ENCODE results near the gene AJUBA. TPM values are rescaled to one million over a fixed set of nuclear protein-coding genes. Genes with fewer than 3 reads are reported as not detected.

AJUBA gene
- total RNA-seq, 1 donor from 2014 or later: 7.2 TPM

DNA sequence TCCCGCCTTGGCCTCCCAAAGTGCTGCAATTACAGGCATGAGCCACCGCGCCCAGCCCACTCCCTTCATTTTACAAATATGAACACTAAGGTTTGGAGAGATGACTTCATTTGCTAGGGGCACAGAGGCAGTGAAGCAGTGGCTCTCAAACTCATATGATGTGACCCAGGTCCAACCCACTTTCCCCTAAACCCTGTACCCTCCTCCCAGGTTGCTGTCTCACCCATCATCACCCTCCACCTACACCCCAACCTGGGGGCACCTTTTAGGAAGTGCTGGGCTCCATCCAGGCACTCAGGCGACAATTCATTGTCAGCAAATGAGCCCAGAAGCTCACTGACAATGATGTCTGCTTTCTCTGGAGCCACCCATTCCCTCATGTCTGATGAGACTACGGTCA lies 58.6 kb downstream of the AJUBA start:
- no peaks in the 10 kb centered on the region for H3K9me3 Mint-ChIP-seq (ENCODE audit: unreplicated experiment)
- TF ChIP-seq, protein P1, sequence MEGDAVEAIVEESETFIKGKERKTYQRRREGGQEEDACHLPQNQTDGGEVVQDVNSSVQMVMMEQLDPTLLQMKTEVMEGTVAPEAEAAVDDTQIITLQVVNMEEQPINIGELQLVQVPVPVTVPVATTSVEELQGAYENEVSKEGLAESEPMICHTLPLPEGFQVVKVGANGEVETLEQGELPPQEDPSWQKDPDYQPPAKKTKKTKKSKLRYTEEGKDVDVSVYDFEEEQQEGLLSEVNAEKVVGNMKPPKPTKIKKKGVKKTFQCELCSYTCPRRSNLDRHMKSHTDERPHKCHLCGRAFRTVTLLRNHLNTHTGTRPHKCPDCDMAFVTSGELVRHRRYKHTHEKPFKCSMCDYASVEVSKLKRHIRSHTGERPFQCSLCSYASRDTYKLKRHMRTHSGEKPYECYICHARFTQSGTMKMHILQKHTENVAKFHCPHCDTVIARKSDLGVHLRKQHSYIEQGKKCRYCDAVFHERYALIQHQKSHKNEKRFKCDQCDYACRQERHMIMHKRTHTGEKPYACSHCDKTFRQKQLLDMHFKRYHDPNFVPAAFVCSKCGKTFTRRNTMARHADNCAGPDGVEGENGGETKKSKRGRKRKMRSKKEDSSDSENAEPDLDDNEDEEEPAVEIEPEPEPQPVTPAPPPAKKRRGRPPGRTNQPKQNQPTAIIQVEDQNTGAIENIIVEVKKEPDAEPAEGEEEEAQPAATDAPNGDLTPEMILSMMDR (IDR thresholded peaks at IDR 0.05; ENCODE audit: unreplicated experiment): no peak
- H3K4me1 Mint-ChIP-seq (ENCODE audit: unreplicated experiment): peaks cover 16% of the 10 kb centered on the region
- no peak overlapping the region for H3K27ac Mint-ChIP-seq (ENCODE audit: unreplicated experiment)
- peaks cover 27% of the 10 kb centered on the region for H3K36me3 Mint-ChIP-seq (ENCODE audit: low read depth, unreplicated experiment)
- H3K27me3 Mint-ChIP-seq (ENCODE audit: unreplicated experiment): peaks cover 7% of the 10 kb centered on the region
- no peak for DNase-seq (ENCODE audit: low spot score)
- H3K4me3 Mint-ChIP-seq (ENCODE audit: unreplicated experiment): no peak overlapping the region

DNA sequence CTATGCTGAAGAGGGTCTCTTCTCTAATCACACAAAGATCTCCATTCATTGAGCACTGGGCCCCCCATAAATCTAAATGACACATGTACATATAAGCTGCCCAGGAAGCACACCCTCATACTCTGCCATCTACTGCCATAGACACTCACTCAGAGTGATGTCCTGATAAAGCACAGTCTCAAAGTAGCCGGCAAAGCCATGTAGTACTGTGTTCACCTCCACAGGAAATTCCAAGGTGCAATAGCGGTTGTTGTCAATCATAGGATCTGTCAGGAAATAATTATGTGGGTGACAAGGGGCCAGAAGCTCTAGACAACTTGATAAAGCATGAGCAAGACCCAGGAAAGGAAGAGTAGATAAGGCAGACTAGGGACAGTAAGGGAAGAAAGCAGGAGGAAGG lies 60.1 kb downstream of the AJUBA start:
- no peak for DNase-seq (ENCODE audit: low spot score)
- TF ChIP-seq, protein P1 (IDR thresholded peaks at IDR 0.05; ENCODE audit: unreplicated experiment): no peak
- H3K4me1 Mint-ChIP-seq (ENCODE audit: unreplicated experiment): peaks cover 16% of the 10 kb centered on the region
- peak overlapping the region; percentile 66 for H3K4me3 Mint-ChIP-seq (ENCODE audit: unreplicated experiment)
- H3K9me3 Mint-ChIP-seq (ENCODE audit: unreplicated experiment): no peaks in the 10 kb centered on the region
- peaks cover 31% of the 10 kb centered on the region for H3K36me3 Mint-ChIP-seq (ENCODE audit: low read depth, unreplicated experiment)
- H3K27me3 Mint-ChIP-seq (ENCODE audit: unreplicated experiment): peaks cover 11% of the 10 kb centered on the region
- H3K27ac Mint-ChIP-seq (ENCODE audit: unreplicated experiment): no peak overlapping the region

Other genes with a start within 250 kb of the AJUBA start
- 168 TPM for gene OXA1L, start 215.9 kb downstream of the AJUBA start, total RNA-seq (ENCODE audit: unreplicated experiment)
- gene SLC7A7, start 167.1 kb downstream of the AJUBA start, total RNA-seq (ENCODE audit: unreplicated experiment): 15.0 TPM
- gene MRPL52, start 152.7 kb downstream of the AJUBA start, total RNA-seq (ENCODE audit: unreplicated experiment): 126 TPM
- 819 TPM for gene MMP14, start 146.0 kb downstream of the AJUBA start, total RNA-seq (ENCODE audit: unreplicated experiment)
- 105 TPM for gene LRP10, start 110.8 kb downstream of the AJUBA start, total RNA-seq (ENCODE audit: unreplicated experiment)
- 0.36 TPM for gene REM2, start 99.3 kb downstream of the AJUBA start, total RNA-seq (ENCODE audit: unreplicated experiment)
- 52.4 TPM for gene RBM23, start 63.4 kb downstream of the AJUBA start, total RNA-seq (ENCODE audit: unreplicated experiment)
- 57.9 TPM for gene PRMT5, start 53.2 kb downstream of the AJUBA start, total RNA-seq (ENCODE audit: unreplicated experiment)
- gene HAUS4, start 25.5 kb downstream of the AJUBA start, total RNA-seq (ENCODE audit: unreplicated experiment): 35.5 TPM
- 9.0 TPM for gene C14orf93, start 27.6 kb upstream of the AJUBA start, total RNA-seq (ENCODE audit: unreplicated experiment)
- gene PSMB5, start 52.3 kb upstream of the AJUBA start, total RNA-seq (ENCODE audit: unreplicated experiment): 177 TPM
- gene PSMB11, start 59.7 kb upstream of the AJUBA start, total RNA-seq (ENCODE audit: unreplicated experiment): not detected
- 13.6 TPM for gene CDH24, start 75.0 kb upstream of the AJUBA start, total RNA-seq (ENCODE audit: unreplicated experiment)
- 226 TPM for gene ACIN1, start 112.6 kb upstream of the AJUBA start, total RNA-seq (ENCODE audit: unreplicated experiment)
- gene C14orf119, start 113.0 kb upstream of the AJUBA start, total RNA-seq (ENCODE audit: unreplicated experiment): 55.2 TPM
- gene CIROP, start 122.4 kb upstream of the AJUBA start, total RNA-seq (ENCODE audit: unreplicated experiment): not detected
- not detected for gene CEBPE, start 136.7 kb upstream of the AJUBA start, total RNA-seq (ENCODE audit: unreplicated experiment)
- gene SLC7A8, start 201.1 kb upstream of the AJUBA start, total RNA-seq (ENCODE audit: unreplicated experiment): 24.3 TPM

Data from endothelial cell (in vitro differentiated cells).